ENCODE measurements around the gene RAB11FIP3.
"Not testable (repeated sequence)": the region's sequence is repeated elsewhere in the genome, so short reads cannot be mapped to it uniquely, and the experiment has no call there.

RAB11FIP3 gene

DNA sequence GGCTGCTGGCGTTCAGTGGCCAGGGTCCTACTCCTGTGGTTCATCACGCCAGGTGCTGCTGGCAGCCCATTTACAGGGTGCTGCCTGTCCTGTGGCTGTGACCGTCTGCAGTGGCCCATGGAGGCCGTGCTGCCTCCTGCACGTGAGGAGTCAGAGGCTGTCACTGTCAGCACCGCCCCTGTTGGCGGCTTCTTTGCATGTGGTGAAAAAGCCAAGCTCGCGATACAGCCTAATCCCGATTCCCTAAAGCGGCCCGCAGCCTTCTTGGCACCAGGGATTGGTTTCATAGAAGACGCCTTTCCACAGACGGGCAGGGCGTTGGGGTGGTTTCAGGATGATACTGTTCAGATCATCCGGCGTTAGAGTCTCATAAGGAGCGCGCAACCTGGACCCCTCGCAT, 35.3 kb downstream of the RAB11FIP3 start:
- Mint-ChIP-seq H3K27ac (no peak overlapping the region), H3K9me3 (ENCODE audit: low read depth) (no peaks in the 10 kb centered on the region), H3K4me1 (ENCODE audit: low read depth) (peaks cover 5% of the 10 kb centered on the region), H3K36me3 (peaks cover 8% of the 10 kb centered on the region), H3K27me3 (no peaks in the 10 kb centered on the region), H3K4me3 (no peak overlapping the region)

DNA sequence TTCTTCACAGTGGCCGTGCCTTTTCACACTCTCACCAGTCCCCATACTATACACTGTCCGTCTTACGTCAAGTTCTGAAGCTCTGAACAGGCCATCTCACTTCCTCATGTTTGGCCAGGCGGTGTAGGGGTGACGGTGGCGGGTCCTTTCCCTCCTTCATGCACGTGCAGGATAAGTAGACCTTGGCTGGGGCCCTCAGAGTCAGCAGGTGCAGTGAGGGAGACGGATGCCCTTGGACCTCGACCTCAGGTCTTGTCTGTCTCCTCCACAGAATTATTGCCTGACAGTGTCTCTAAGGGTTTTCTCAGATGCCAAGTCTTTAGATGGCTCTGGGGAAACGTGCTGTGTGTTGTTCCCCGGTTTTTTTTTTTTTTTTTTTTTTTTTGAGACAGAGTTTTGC, 37.6 kb downstream of the RAB11FIP3 start:
- no peak overlapping the region for H3K4me3 Mint-ChIP-seq
- H3K9me3 Mint-ChIP-seq (ENCODE audit: low read depth) = no peaks in the 10 kb centered on the region
- no peaks in the 10 kb centered on the region for H3K4me1 Mint-ChIP-seq (ENCODE audit: low read depth)

DNA sequence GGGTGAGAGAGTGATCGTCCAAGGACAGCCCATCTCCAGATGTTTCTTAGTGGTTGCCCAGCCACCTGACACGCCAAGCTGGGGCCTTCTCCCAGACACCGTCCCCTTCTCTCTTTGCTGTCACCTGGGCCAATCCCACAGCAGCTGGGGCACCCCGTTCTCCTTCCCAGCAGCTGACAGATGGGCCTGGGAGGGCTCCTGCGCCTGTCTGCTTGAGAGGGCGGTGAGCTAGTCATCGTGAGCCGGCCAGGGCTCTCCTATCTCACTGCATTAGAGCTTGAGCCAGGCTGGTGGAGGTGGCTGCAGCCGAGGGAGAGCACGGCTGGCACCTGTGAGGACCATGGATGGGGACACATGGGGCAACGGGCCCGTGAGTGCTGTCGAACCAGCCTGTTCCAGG, 41.2 kb downstream of the RAB11FIP3 start:
- Mint-ChIP-seq H3K9me3 (ENCODE audit: low read depth) (no peaks in the 10 kb centered on the region), H3K4me3 (no peak overlapping the region), H3K27me3 (no peaks in the 10 kb centered on the region), H3K27ac (no peak overlapping the region), H3K36me3 (peaks cover 6% of the 10 kb centered on the region), H3K4me1 (ENCODE audit: low read depth) (no peaks in the 10 kb centered on the region)

More for the DNA sequence above, 37.6 kb downstream of the RAB11FIP3 start:
- H3K27ac Mint-ChIP-seq = no peak overlapping the region
- H3K36me3 Mint-ChIP-seq = peaks cover 8% of the 10 kb centered on the region
- H3K27me3 Mint-ChIP-seq = no peaks in the 10 kb centered on the region

DNA sequence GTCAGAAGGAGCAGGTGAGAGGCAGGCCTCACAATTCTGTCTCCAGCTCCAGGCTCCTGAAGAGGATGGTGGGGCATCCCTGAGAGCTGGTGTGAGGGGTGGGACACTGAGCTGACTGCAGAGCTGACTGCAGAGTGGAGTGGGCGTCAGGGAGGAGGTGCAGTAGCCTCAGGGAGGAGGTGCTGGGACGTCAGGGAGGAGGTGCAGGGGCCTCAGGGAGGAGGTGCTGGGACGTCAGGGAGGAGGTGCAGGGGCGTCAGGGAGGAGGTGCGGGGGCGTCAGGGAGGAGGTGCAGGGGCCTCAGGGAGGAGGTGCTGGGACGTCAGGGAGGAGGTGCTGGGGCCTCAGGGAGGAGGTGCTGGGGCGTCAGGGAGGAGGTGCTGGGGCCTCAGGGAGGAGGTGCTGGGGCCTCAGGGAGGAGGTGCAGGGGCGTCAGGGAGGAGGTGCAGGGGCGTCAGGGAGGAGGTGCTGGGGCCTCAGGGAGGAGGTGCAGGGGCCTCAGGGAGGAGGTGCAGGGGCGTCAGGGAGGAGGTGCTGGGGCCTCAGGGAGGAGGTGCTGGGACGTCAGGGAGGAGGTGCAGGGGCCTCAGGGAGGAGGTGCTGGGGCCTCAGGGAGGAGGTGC, 41.9 kb downstream of the RAB11FIP3 start:
- not testable (repeated sequence) for H3K9me3 Mint-ChIP-seq (ENCODE audit: low read depth); H3K27ac Mint-ChIP-seq; H3K4me3 Mint-ChIP-seq; H3K4me1 Mint-ChIP-seq (ENCODE audit: low read depth); H3K36me3 Mint-ChIP-seq; H3K27me3 Mint-ChIP-seq

DNA sequence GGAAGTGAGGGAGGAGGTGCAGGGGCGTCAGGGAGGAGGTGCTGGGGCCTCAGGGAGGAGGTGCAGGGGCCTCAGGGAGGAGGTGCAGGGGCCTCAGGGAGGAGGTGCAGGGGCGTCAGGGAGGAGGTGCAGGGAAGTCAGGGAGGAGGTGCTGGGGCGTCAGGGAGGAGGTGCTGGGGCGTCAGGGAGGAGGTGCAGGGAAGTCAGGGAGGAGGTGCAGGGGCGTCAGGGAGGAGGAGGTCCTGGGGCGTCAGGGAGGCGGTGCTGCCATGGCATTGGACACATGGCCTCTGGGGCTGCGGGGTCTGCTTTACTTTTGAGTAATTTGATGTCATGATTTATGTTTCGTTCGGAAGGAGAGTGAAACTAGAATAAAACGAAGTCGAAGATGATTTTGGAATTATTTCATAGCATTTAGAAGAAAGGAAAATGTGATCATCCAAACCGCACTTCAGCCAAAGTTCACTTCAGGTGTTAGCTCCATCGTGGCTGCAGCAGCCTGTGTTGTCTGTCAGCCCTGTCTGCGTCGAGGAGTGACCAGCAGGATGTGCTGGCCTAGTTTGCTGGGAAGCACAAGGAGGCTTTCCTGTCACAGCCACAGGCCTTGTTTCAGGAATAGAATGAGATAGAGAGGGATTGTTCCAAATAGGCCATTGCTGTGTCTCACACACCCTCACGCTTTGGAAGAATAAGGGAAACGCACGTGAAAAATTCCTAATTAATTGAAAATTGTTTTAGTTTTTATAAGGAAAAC, 42.8 kb downstream of the RAB11FIP3 start:
- no peaks in the 10 kb centered on the region for H3K27me3 Mint-ChIP-seq
- H3K36me3 Mint-ChIP-seq = peaks cover 3% of the 10 kb centered on the region
- H3K9me3 Mint-ChIP-seq (ENCODE audit: low read depth) = no peaks in the 10 kb centered on the region
- no peak overlapping the region for H3K27ac Mint-ChIP-seq
- H3K4me1 Mint-ChIP-seq (ENCODE audit: low read depth) = no peaks in the 10 kb centered on the region
- H3K4me3 Mint-ChIP-seq = no peak overlapping the region

DNA sequence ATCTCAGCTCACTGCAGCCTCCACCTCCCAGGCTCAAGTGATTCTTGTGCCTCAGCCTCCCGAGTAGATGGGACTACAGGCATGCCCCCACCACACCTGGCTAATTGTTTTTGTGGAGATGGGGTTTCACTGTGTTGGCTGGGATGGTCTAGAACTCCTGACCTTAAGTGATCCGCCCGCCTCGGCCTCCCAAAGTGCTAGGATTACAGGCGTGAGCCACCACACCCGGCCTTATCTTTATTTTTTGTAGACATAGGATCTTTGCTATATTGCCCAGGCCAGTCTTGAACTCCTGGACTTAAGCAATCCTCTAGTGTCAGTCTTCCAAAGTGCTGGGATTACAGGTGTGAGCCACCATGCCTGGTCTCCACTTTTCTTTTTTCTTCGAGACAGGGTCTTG, 44.0 kb downstream of the RAB11FIP3 start:
- H3K27me3 Mint-ChIP-seq; H3K4me1 Mint-ChIP-seq (ENCODE audit: low read depth); H3K27ac Mint-ChIP-seq; H3K9me3 Mint-ChIP-seq (ENCODE audit: low read depth); H3K4me3 Mint-ChIP-seq; H3K36me3 Mint-ChIP-seq: not testable (repeated sequence)

DNA sequence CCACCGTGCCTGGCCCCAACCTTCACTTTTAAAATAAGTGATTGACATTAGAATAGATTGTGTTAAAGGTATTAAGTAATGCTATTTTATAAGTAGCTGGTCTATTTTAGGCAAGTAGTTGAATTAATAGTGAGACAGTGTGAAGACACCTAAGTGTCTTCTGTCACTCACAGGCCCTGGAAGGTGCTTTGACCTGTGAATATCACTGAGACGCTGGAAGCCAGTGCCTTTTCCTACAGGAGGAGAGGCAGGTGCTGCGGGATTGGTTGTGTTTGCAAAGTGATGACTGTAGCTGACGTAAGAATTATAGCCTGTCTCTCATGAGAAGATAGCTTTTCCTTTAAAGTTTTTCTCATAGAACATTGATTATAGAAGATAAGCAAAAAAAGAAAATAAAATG, 45.0 kb downstream of the RAB11FIP3 start:
- Mint-ChIP-seq H3K27me3 (no peaks in the 10 kb centered on the region), H3K36me3 (peaks cover 5% of the 10 kb centered on the region), H3K4me1 (ENCODE audit: low read depth) (no peaks in the 10 kb centered on the region), H3K27ac (no peak overlapping the region), H3K9me3 (ENCODE audit: low read depth) (no peaks in the 10 kb centered on the region), H3K4me3 (no peak overlapping the region)

DNA sequence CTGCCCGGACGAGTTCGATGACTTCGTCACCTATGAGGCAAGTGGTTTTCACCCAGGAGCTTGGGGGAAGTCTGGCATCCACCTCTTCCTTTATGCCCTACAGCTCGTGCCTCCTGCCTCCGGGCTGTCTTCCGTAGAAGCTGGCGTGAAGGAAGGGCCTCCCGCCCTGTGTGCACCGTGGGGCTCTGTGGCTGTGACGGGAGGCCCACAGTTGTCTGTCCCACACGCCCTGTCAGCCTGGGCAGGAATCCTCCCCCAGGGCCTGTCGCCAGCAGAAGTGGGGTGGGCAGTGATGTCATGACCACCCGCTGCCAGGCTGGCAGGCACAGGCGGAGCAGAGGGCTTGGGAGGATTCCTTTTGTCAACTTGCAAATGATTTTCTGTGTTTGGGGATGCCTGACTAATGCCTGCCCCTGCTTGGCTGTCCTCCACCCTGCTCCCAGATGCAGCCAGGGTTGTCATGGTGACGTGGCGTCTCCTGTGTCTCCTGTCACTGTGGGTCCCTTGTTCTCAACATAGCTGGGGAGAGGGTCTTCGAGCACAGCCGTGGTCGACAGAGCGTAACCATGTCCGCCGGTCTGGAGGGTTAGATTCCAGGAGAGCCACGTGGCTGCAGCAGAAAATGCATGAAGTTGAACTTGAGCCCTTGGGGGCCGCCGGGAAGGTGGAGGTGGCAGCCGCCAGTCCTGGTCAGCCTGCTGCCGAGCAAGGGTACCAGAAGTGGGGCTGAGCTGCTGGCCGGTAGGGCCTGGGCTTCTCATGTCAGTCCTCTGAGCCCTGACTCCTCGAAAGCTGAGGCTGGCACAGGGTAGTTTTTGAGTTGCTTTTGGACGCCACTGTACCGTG, 46.1 kb downstream of the RAB11FIP3 start:
- H3K27me3 Mint-ChIP-seq = no peaks in the 10 kb centered on the region
- no peaks in the 10 kb centered on the region for H3K4me1 Mint-ChIP-seq (ENCODE audit: low read depth)
- no peak overlapping the region for H3K4me3 Mint-ChIP-seq
- H3K9me3 Mint-ChIP-seq (ENCODE audit: low read depth) = no peaks in the 10 kb centered on the region
- H3K27ac Mint-ChIP-seq = no peak overlapping the region
- peaks cover 5% of the 10 kb centered on the region for H3K36me3 Mint-ChIP-seq

DNA sequence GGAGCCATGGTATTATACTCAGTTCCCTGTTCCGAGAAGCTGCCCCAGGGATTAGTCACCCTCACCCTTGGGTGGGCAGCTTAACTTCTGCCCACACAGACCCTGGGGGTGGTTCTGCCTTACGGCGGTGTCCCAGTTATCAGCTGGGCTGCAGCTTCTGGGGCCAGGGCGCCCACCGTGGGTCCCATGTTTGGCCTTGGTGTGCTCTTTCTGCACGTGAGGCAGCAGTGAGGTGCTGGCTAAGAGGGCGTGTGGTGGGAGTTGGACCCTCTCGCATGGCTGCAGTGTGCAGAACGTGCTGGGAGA, 46.7 kb downstream of the RAB11FIP3 start:
- no peaks in the 10 kb centered on the region for H3K27me3 Mint-ChIP-seq
- H3K9me3 Mint-ChIP-seq (ENCODE audit: low read depth) = no peaks in the 10 kb centered on the region
- no peak overlapping the region for H3K27ac Mint-ChIP-seq
- peaks cover 5% of the 10 kb centered on the region for H3K36me3 Mint-ChIP-seq
- no peaks in the 10 kb centered on the region for H3K4me1 Mint-ChIP-seq (ENCODE audit: low read depth)
- H3K4me3 Mint-ChIP-seq = no peak overlapping the region

DNA sequence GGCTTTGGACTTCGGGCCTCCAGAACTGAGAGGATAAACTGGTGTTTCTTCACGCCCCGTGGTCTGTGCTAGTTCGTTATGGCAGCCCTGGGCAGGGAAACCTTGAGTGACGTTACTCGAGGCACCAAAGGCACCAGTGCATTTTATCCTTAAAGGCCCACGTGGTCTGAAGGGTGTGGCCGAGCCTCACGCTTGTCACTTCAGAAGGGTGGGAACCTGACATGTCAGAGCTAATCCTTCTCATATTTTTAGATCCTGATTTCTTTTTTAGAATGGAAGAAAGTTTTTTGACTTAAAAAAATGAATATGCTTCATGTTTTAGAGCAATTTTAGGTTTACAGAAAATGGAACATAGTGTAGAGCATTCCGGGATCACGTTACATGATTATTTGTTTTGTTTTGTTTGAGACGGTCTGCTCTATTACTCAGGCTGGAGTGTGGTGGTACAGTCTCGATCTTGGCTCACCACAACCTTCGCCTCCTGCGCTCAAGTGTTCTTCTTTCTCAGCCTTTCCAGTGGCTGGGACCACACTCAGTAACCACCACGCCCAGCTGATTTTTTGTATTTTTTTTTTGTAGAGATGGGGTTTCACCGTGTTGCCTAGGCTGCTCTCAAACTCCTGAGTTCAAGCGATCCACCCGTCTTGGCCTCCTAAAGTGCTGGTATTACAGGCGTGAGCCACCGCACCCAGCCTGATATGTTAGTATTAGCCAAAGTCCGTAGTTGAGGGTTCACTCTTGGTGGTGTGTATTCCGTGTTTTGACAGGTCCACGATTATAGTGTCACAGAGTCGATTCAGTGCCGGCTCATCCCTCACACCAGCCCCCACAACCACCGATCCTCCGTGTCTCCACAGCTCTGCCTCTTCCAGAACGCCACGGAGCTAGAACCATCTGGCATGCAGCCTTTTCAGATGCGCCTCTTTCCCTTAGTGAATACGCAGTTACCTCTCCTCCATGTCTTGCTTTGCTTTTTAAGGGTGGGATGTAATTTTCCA, 47.9 kb downstream of the RAB11FIP3 start:
- H3K27ac Mint-ChIP-seq = no peak overlapping the region
- H3K27me3 Mint-ChIP-seq = no peaks in the 10 kb centered on the region
- no peak overlapping the region for H3K4me3 Mint-ChIP-seq
- H3K36me3 Mint-ChIP-seq = peaks cover 5% of the 10 kb centered on the region
- H3K4me1 Mint-ChIP-seq (ENCODE audit: low read depth) = no peaks in the 10 kb centered on the region
- H3K9me3 Mint-ChIP-seq (ENCODE audit: low read depth) = no peaks in the 10 kb centered on the region

DNA sequence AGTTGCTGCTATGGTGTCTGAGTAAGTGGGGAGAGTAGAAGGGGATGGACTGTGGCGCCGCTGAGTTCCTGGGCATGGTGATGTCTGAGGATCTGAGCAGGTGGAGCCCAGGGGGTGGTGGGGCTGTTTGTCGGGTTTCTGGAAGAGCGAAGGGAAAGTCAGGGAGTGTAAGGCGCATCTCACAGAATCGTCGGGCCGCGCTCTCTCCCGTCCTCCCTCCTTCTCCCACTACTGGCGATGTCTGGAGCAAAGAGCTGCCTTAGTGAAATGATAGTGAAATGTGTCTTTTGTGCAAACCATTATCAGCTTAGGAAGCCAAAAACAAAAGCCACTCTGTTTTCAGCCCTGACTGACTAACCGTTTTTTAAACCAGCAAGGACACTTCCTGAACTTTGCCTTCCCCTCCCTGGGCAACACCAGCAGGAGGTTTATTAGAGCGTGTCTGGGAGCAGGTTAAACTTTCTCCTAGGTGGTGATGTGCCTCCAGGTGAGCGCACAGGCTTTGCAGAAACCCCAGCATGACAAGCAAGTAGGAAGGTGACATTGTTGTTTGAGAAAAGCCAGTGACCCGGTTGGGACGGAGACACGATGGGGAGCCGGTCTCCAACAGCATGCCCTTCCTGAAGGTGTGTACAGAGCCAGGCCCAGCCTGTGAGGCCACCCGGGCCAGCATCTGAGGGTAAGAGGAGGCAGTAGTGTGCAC, 49.1 kb downstream of the RAB11FIP3 start:
- H3K27me3 Mint-ChIP-seq = no peaks in the 10 kb centered on the region
- peaks cover 5% of the 10 kb centered on the region for H3K36me3 Mint-ChIP-seq
- H3K4me3 Mint-ChIP-seq = no peak overlapping the region
- H3K9me3 Mint-ChIP-seq (ENCODE audit: low read depth) = no peaks in the 10 kb centered on the region
- H3K4me1 Mint-ChIP-seq (ENCODE audit: low read depth) = no peaks in the 10 kb centered on the region
- no peak overlapping the region for H3K27ac Mint-ChIP-seq

DNA sequence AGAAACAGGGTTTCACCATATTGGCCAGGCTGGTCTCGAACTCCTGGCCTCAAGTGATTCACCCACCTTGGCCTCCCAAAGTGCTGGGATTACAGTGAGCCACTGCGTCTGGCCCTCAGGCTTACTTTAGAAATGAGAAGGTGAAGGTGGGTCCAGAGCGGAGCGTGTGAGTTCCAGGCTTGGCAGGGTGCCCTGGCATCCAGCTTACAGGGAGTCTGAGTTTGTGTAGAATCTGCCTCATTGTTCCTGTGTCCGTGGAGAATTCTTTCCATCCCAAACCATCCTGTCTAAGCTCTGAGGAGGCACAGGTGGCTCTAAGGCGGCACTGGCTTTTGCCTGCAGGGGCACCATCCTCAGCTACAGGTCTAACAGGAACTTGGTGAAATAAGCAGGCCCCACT, 50.6 kb downstream of the RAB11FIP3 start:
- no peaks in the 10 kb centered on the region for H3K27me3 Mint-ChIP-seq
- H3K27ac Mint-ChIP-seq = no peak overlapping the region
- no peaks in the 10 kb centered on the region for H3K9me3 Mint-ChIP-seq (ENCODE audit: low read depth)
- H3K36me3 Mint-ChIP-seq = peaks cover 5% of the 10 kb centered on the region
- H3K4me3 Mint-ChIP-seq = no peak overlapping the region
- no peaks in the 10 kb centered on the region for H3K4me1 Mint-ChIP-seq (ENCODE audit: low read depth)

DNA sequence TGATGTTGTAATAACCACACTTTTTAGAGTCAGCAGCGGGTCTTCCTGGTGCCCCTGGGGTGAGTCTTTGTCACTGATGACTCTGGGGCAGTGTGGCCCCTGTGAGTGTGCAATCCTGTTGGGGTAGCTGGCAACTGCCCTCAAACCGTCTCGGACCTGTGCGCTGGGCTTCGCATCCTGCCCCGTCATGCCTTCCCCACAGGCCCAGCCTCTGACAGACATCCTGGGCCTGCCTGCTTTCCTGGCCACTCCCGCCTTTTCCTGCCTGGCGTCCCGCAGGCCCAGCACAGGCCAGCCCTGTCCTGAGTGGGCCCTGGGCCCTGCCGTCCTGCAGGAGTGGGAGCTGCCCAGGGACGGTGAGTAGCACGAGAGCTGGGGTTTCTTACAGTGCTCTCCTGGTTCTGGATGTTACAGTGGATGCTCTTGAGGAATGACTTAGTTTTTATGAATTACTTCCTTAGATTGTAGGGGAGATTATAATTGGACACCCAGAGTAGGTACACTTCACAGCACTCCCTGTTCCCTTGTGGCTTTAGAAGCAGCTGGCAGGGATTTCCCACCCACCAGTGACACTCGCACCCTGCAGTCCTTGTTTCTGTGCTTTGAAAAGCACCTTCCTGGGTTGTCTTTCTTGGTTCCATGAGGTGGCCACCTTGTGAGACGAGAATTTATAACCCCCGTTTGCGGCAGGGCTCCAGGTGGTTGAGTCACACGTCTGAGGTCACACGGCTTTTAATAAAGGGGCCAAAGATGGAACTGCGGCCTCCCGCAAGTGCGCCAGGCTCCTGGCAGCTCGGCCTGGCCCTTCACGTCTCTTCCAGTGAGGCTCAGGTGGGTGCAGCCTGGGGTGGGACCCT, 52.1 kb downstream of the RAB11FIP3 start:
- Mint-ChIP-seq H3K4me1 (ENCODE audit: low read depth) (no peaks in the 10 kb centered on the region), H3K27me3 (no peaks in the 10 kb centered on the region), H3K4me3 (no peak overlapping the region), H3K36me3 (peaks cover 5% of the 10 kb centered on the region), H3K9me3 (ENCODE audit: low read depth) (no peaks in the 10 kb centered on the region), H3K27ac (no peak overlapping the region)

Measured in activated naive CD8-positive, alpha-beta T cell (primary cell).